NCI-H345 treated with DMSO at 0.1 percent for 48 hours (cell line): ENCODE results near the gene OPHN1.
"Not testable (repeated sequence)": the region's sequence is repeated elsewhere in the genome, so short reads cannot be mapped to it uniquely, and the experiment has no call there.

Experiments
- DNase-seq: peaks from one replicate; lab custom pipeline; 2025; ENCODE audit not compliant: unreplicated experiment; lab: John Stamatoyannopoulos, UW

OPHN1 gene

DNA sequence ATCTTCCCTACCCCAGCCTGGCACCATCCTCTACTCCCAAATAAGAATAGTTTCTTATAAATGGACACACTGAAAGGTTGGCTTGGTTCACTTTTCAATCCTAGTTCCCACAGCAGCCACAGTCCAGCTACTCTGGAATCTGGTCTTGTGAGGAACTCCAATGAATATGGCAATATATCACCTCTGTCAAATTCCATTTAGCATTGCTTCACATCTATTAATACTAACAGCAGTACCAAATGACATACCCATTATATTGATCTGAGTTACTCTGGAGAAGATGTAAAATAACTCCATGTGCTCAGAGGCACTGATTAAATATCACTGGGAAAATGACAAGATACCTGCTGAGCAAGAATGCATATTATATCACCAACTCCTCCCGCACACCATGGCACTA is 8.6 kb downstream of the OPHN1 start:
- DNase-seq, result no peak

DNA sequence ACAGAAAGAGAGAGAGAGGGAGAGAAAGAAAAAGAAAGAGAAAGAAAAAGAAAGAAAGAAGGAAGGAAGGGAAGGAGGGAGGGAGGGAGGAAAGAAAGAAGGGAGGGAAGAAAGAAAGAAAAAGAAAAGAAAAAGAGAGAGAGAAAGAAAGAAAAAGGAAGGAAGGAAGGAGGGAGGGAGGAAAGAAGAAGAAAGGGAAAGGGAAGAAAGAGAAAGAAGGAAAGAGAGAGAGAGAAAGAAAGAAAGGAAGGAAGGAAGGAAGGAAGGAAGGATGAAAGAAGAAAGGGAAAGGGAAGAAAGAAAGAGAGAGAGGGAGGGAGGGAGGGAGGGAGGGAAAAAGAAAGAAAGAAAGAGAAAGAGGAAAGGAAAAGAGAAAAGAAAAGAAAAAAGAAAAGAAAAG is 10.8 kb downstream of the OPHN1 start:
- DNase-seq, result no peak

DNA sequence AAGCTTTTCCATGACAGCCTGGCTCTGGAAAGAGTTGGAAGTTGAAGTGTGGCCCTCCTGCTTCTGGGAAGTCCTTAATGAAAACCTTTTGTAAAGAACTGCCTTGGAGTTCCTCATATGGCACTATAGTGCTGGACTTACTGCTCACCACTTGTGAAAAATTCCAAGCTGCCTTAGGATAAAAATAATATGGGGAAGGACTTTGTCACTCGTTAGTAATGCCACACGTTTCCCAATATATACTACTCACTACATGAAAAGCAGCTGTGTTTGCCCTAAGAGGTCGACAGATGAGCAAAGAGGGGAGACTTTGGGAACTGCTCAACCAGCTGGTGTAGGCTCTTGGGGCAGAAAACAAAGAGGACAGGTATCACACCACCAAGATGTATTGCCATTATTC is 11.7 kb downstream of the OPHN1 start:
- DNase-seq, result no peak

DNA sequence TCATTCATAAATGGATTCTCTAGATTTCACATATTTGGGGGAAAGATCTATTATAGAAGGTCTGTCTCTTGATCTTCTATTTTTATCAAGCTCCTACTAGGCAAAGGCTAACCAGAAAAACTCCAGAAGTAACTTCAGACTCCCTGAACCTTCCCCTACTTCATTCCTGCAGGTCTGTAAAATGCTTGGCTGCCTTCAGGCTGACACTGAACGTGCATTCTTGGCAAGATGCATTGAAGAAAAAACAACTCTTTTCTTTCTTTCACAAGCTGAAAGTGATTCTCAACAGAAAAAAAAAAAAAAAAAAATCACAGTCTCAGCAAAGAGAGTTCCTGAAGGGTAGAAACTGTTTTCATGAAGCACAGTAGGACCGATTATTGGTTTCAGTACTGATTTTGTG is 12.7 kb downstream of the OPHN1 start:
- DNase-seq, result no peak

DNA sequence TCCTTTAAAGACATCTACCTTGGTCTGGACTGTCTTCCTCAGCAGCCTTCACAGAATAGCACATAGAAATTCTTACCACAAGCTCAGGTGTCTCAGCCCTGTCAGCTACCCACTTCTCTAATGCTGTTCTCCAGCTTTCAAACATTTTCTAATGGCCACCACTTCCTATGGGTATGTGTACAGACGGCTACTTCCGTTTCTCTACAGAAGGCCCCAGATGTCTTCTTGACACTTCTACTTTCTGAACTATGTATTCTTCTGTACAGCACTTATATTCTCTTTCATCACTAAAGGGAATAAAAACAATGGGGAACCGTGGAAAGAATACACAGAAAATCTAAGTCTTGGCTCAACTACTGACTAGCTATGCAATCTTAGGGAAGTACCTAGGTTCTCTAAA is 13.3 kb downstream of the OPHN1 start:
- no peak for DNase-seq

DNA sequence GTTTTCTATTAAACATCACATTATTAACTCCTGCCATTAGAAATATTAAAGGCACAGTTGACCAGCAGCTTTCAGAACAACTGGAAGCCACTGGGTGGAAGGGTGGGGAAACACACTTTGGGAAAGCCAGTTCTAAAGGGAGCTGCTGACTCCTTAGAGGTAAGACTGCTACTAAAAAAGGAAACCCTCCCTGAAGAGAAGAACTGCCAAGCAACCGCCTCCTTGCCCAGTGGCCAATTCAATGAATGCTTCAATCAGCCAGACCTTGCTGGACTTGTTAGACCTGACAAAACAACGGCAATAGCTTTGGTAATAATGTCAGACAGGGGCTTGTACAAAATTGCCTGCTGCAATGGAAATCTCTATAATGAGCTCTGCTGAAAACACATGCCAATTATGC is 15.6 kb downstream of the OPHN1 start:
- DNase-seq, result no peak

DNA sequence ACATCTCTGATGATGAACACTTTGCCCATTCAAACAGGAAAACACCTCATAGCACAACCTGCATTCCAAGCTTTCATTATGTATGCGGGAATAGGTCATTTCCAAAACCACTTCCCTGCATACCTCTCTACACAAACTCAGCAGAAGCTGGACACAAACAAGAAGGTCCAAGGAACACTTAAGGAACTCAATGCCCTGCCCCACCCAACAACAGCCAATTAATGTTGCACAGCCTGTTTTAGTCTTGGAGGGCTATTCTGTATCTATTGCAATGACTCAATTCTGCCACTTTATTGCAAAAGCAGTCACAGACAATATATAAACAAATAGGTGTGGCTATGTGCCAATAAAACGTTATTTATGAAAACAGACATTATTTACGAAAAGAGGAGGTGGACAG is 16.7 kb downstream of the OPHN1 start:
- no peak for DNase-seq

DNA sequence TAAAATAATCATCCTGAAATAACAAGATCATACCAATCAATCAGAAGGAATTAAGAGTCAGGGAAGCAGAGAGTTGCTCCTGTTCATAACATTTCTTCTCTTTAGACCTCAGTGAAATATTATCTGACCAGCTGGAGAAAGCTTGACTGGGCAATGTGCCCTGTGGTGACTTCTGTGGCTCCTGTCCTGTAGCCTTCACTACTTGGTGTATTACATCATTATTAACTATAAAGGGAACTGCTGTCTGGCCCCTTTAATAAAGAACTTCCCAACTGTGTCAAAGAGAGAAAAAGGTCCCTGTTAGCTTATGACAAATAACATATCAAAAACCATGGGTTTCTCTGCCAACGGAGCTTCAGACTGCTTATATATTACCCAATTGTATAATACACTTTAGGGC is 18.0 kb downstream of the OPHN1 start:
- no peak for DNase-seq

DNA sequence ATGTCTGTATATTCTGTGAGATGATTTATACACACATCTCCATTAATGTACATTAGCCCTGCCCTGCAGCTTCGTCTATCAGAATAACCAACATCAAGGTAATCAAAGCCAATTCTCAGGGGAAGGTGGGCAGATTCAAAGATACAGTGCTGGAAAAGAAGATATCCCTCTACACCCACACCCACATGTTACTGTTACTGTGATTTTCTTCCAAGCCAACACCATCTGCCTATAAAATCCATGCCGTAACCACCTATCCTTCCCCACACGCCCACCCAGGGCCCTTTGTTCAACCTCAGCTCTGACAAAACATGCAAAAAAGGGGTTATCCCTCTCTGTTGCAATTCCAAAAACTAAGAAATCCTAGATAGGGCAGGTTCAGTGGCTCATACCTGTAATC is 20.0 kb downstream of the OPHN1 start:
- no peak for DNase-seq

DNA sequence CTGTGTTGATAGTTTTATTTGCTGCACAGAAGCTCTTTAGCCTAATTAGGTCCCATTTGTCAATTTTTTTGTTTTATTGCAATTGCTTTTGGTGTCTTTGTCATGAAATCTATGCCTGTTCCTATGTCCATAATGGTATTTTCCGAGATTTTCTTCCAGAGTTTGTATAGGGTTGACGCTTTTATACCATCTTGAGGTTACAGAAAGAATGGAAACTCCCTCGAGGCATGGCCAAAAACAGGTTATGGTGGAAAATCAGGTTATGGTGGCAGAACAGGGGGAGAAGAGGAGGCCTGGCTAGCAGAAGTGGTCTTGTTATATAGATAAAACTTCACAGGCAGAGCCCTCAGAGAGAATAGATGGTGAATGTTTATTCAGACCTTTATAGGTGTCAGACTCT is 21.6 kb downstream of the OPHN1 start:
- no peak for DNase-seq

DNA sequence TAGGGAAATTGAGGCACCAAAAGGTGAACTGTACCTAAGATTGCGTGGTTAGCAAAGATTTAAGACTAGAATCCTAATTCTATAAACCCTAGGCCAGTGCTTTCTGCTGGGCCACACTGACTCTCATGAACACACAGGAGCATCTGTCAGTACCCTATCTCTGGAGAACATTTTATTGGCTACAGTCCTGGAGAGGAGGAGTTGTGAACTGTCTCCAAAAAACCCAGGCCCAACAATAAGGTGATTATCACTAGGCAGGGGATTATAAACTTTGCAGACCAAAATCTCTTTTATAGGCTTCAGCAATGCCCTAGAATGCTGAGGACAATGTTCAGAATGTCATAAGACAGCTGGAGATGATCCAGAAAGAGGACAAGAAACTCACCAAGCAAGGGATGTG is 24.1 kb downstream of the OPHN1 start:
- no peak for DNase-seq

DNA sequence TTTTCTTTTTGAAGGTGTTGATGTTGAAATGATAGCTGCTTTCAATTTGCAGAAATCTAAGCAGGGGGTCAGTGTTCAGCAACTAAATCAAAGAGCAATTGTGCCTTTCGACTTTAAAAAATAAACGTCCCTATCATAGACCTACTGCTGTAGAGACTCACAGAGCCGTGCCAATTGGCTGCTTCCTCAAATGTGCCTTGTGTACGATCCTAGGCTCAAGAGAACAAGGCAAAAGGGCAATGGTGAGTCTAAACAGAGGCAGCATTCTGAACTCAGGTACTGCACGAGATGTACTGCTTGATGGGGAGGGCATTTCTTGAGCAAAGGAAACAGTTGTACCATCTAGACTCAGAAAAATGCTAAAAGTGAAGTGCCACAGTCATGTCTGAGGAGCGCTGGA is 29.8 kb downstream of the OPHN1 start:
- DNase-seq, result no peak

DNA sequence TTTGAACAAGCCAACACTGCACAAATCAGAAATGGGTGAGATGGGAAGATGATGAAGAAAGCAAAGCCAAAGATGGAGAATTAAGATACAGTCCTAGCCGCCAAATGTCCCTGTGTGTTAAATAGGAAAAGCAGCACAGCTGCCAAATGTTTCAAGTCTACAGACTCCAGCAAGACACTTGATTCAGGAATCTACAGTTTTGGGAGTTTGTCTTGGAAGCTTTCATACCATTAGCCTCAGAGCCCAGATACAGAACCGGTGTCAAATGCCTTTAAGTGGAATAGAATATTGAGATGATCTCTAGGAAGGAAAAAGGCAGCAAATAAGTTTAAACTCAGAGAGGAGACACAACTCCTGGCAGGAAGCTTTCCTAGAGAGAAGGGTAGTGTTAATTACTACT is 30.3 kb downstream of the OPHN1 start:
- DNase-seq, result no peak

DNA sequence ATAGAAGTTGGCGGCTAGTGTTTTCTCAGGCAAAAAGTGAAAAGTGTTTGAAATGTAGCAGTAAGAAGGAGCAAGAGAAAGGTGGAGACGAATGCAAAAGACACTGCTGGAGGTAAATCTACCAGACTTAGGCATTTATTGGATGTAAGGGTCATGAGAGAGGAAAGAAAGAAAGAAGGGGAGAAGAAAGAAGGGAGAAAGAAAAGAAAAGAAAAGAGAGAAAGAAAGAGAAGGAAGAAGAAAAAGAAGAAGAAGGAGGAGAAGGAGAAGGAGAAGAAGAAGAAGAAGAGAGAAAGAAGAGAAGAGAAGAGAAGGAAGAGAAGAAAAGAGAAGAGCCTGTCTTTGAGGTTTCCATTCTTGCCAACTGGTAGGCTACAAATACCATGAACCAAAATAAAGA is 31.2 kb downstream of the OPHN1 start:
- no peak for DNase-seq

DNA sequence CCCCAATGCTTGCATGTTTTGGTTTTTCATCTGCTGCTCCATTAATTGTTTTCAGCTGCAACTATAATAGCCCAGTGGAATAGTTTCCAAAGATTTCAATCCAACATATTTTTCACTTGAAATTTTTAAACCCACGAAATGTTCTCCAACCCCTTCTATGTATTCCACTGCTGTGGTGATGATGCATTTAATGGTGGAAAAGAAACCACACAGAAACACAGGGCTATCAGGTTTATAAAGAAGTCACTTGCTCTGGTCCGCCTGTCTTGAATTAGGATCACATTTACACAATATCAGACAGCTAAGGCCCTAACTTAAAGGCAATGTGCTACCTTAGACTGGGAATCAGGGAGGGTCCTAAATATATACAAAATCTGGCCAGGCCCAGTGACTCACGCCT is 35.0 kb downstream of the OPHN1 start:
- no peak for DNase-seq

DNA sequence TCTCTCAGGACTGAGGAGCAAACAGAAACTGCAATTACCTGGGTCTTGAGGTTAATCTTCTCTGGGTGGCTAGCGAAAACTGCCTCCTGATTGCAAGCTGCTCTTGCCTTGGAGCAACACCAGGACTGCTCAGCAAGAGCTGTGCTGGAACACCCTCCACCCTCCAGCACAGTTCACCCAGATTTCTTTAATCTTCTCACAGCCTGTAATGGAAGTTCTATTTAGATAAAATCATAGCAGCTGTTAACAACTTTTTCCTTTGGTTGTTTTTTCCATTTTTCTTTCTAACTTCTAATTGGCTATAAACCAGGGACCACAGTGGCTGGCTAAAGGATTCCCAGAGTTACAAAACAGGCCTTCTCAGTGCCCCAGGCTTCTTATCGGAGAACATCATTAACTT is 36.3 kb downstream of the OPHN1 start:
- DNase-seq, result no peak

DNA sequence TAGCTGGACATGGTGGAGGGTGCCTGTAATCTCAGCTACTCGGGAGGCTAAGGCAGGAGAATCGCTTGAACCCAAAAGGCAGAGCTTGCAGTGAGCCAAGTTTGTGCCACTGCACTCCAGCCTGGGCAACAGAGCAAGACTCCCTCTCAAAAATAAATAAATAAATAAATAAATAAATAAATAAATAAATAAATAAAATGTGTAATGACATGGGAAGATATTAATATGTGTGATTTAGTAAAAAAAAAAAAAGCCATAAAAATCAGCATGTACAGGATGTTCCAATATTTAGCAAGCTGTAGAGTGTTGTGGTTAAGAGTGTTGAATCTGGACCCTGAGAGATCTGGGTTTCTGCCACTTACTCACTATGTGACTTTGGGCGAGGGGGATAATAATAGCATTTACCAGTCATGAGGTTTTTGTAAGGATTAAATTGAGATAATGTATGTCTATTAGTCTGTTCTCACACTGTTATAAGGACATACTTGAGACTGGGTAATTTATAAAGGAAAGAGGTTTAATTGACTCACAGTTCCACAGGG is 43.8 kb downstream of the OPHN1 start:
- DNase-seq, result not testable (repeated sequence)

DNA sequence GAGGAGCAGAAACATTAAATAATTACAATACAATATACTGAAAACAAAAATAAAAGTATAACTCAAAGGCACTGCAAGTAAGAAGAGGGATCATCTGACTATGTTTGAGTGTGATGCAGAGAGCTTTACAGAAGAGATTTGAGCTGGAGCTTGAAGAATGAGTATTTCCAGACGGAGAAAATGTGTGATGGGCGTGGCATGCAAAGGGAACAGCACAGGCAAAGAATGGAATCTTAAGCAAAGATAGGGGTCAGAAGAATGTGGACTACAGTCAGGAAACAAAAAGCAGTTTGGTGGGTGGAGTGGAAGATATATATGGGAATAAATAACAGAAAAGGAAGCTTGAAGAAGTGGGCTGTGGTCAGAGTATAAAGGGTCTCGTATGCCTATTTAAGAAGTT is 45.5 kb downstream of the OPHN1 start:
- no peak for DNase-seq

DNA sequence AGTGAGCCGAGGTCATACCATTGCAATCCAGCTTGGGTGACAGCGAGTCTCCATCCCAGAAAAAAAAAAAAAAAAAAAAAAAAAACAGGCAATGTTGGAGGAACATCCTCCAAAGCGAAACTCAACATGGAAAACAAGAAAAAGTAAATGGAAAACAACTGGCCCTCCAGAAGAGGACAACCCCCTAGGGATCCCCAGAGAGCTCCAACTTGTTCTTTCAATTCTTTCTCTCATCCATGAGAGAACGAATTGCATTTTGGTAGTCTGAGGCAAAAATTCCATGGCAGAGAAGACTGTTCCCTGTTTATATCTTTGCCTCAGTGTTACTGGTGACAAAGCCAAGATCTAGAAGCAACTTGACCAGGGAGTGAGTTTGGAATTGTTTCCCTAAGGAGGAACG is 49.8 kb downstream of the OPHN1 start:
- DNase-seq, result no peak

DNA sequence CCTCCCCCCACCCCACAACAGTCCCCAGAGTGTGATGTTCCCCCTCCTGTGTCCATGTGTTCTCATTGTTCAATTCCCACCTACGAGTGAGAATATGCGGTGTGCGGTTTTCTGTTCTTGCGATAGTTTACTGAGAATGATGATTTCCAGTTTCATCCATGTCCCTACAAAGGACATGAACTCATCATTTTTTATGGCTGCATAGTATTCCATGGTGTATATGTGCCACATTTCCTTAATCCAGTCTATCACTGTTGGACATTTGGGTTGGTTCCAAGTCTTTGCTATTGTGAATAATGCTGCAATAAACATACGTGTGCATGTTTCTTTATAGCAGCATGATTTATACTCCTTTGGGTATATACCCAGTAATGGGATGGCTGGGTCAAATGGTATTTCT is 55.7 kb downstream of the OPHN1 start:
- not testable (repeated sequence) for DNase-seq

DNA sequence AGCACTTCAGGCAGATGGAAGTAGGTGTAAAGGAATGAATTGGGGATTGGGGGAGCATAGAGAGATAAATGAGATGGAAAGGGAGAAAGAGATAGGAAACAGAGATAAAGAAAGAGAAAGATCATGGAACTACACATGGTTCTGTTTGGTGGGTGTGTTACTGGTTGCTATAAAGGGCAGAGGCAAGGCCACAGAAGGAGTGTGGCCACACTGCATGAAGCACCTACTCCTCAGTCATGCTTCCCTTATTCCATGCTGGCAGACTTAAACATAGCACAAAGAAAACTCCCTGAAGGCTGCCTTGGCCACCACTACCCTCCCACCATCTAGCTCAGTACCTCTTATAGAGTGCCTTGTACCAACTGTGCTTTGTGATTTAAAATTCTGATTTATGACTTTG is 56.9 kb downstream of the OPHN1 start:
- no peak for DNase-seq

DNA sequence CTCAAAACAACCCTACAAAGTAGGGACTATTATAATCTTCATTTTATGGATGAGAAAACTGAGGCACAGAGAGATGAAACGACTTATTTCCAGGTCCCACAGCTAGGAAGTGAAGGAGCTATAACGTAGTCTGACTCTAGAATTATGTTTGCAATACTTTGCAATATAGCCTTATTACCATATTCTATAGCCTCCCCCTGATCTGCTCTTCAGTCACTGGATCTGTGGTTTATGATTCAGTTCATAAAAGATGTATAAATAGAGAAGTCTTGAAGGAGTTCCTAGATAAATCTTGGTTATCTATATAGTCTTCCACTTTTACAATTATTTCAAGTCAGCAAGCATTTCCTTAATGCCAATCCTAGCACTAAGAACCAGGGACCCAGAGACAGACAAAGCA is 57.5 kb downstream of the OPHN1 start:
- no peak for DNase-seq

DNA sequence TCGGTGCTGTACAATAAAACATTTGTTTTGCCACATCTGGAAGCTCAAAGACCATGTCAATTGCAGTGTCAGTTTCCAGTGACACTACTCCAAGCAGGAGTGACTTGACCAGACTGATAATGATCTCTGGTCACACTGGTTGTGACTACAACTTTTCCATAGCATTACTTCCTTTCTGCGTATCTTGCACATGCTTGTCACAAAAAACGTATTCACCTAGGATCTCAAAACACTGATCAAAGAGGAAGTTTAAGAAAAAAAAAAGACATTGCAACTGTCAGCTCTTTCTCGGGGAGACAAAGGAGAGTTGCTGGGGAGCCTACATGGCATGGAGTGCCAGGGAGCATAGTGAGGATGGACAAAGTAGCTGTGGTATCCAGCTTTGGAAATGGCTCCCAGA is 60.6 kb downstream of the OPHN1 start:
- no peak for DNase-seq

DNA sequence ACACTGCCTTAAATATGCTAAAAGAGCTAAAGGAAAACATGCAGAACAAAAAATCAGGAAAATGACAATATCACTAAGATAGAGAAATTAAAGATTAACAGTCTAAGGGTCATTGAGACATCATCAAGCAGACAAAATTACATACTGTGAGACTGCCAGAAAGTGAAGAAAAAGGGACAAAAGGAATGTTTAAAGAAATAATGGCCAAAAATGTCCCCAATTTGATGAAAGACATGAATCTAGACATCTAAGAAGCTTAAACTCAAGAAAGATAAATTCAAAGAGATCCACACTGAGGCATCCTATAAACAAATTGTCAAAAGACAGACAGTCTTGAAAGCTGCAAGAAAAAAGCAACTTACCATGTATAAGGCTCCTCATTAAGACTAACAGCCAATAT is 63.7 kb downstream of the OPHN1 start:
- no peak for DNase-seq
